Adrenal gland (tissue), 12 donors: ENCODE measurements around the gene UBE2M. TPM values are rescaled to one million over a fixed set of nuclear protein-coding genes. Genes with fewer than 3 reads are reported as not detected.

Source experiments
- DNase-seq, 7 donors: peaks; one replicate each; pipeline ENCODE4 v3.0.0-alpha.2; 2019 to 2020
- H3K27ac ChIP-seq, 5 donors: fragments of 200-600 bp; sonication (generic) in 4 of 5; 1 replicate in 3 of 5; 2 replicates in 2 of 5; pipeline versions ENCODE4 v1.5.1 to v1.8.0; 2016 to 2020; ENCODE audit warnings: mild to moderate bottlenecking in 1 of 5
- H3K27me3 ChIP-seq: fragments of 200-600 bp; 2 replicates; pipeline ENCODE4 v1.8.0; 2021
- H3K36me3 ChIP-seq, 2 donors: fragments of 200-600 bp; replicated peaks in 1 of 2; 1 replicate in 1 of 2; 2 replicates in 1 of 2; pipeline versions ENCODE4 v1.5.1 to v1.8.0; 2018 to 2022
- H3K4me1 ChIP-seq, 2 donors: fragments of 200-600 bp; replicated peaks in 1 of 2; 1 replicate in 1 of 2; 2 replicates in 1 of 2; pipeline versions ENCODE4 v1.5.1 to v1.8.0; 2018 to 2021
- H3K4me3 ChIP-seq, 4 donors: fragments of 200-600 bp; sonication (generic) in 3 of 4; one replicate each; pipeline ENCODE4 v1.5.1; 2016 to 2018
- H3K9me3 ChIP-seq, 3 donors: fragments of 200-600 bp; sonication (generic) in 1 of 3; replicated peaks in 1 of 3; 1 replicate in 2 of 3; 2 replicates in 1 of 3; pipeline versions ENCODE4 v1.5.1 to v1.8.0; 2016 to 2021
- POLR2A ChIP-seq, 2 donors: fragments of 450-650 bp; IDR thresholded peaks; one replicate each; pipeline ENCODE4 v1.6.1; 2017; ENCODE audit warnings: antibody characterized with exemption in 2 of 2, mild to moderate bottlenecking in 2 of 2, moderate library complexity in 1 of 2
- WGBS, 4 donors: extraction: QIAGEN DNeasy Blood & Tissue Kit in 2 of 4; methylation state at CpG; one replicate each; pipeline versions ENCODE4 v1.1.5 to v1.1.7; 2013 to 2017; 5-methylcytosine and 5-hydroxymethylcytosine counted together
- intact Hi-C, 2 donors: fragments of 100-400 bp; cut with DNase I; formaldehyde crosslinking; loops; one replicate each; pipeline versions ENCODE4 v1.14.1 to v1.15.0; 2022 to 2023
- polyA plus RNA-seq, 3 donors: library from polyadenylated mRNA; stranded (reverse); fragments of 200-250 nt in 2 of 3; fragments of 350-450 nt in 1 of 3; fragmentation: Illumina TruSeq in 1 of 3; extraction: RNeasy Lipid Tissue Mini Kit (QIAGEN cat#74804) in 1 of 3; gene quantifications; one replicate each; pipeline ENCODE4 v1.2.3, GENCODE V29; 2013 to 2014
- total RNA-seq, 9 donors: library from RNA; depleted of rRNA in 4 of 9; stranded (reverse); fragments of >200 nt in 4 of 9; fragments of 120-200 nt in 1 of 9; fragmentation: NEBNext Ultra II Directional in 1 of 9; extraction: Animal tissue kit (Norgen Biotek cat#: 25700) in 1 of 9; gene quantifications; one replicate each; pipeline versions ENCODE4 v1.1.0 to v1.2.4, GENCODE V29; 2013 to 2023
- TF ChIP-seq, protein P1 (sequence below), 6 experiments: fragments of 450-650 bp in 4 of 6; fragments of 200-600 bp in 2 of 6; sonication (generic) in 1 of 6; IDR thresholded peaks; 1 replicate in 5 of 6; 2 replicates in 1 of 6; pipeline versions ENCODE4 v1.5.1 to v1.8.0; 2016 to 2021; ENCODE audit warnings: antibody characterized with exemption in 6 of 6, mild to moderate bottlenecking in 2 of 6, moderate library complexity in 1 of 6
- donor health status: healthy with polysubstance abuse.
- donor health status: Bipolar disorder and iron deficiency.
- donor health status: DM: yes; HTN: yes; CAD: no.
- donor health status: DM: no; HTN: no; CAD: no.
- donor health status: DM: no; HTN: no; CAD: no.
- donor health status: DM: yes; HTN: yes; CAD: no.

Gene UBE2M
- total and polyA plus RNA-seq, 12 donors, result 19.9 to 193 (median 66.4) TPM

DNA sequence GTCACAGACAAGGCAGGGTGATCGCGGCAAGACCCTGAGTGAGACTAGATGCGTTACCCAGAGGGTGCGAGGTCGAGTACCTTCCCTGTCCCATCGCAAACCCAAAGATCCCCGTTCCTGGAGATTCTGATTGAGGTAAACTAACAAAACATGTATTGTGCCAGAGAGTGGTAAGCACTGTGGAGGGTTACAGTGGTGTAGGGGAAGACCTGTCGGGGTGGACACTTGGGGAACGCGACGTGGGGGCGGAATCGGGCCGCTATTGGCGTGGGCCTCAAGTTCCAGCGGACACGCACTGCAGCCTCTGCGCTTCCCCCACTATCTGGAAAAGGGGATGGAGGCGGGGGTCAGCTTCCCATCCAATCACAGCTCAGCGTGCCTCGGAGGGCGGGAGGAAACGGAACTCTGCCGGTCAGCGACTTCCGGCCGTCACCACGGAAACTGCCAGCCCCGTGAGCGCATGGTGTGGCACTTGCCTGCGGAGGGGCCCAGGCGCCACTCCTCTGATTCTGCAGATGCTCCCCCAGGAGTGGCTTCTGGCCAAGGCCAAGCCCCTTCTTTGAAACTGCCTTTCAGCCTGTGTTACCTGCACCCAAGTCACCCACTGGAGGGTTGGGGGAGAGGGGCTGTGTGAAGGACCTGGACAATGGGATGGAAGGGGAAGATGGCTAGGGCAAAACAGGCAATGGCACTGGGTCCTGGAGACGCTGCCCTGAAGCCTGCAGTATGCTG lies 1.0 kb upstream of the UBE2M start:
- 1 to 3% (median 1%) methylated on average over 17 to 33 of the region's 33 CpGs for WGBS, 4 donors
- intact Hi-C loops, result no loop called here
- H3K36me3 ChIP-seq, result peaks cover 0 to 14% of the 10 kb centered on the region in 2 donors
- peaks cover 38 to 61% of the 10 kb centered on the region in 2 donors for H3K4me1 ChIP-seq
- peak overlapping the region; percentile 97 to 100 (median 100) for H3K27ac ChIP-seq
- H3K9me3 ChIP-seq, result no peaks in the 10 kb centered on the region
- no peaks in the 10 kb centered on the region for H3K27me3 ChIP-seq
- H3K4me3 ChIP-seq, result peak overlapping the region; percentile 2 to 95 (median 55)
- TF ChIP-seq, protein P1, sequence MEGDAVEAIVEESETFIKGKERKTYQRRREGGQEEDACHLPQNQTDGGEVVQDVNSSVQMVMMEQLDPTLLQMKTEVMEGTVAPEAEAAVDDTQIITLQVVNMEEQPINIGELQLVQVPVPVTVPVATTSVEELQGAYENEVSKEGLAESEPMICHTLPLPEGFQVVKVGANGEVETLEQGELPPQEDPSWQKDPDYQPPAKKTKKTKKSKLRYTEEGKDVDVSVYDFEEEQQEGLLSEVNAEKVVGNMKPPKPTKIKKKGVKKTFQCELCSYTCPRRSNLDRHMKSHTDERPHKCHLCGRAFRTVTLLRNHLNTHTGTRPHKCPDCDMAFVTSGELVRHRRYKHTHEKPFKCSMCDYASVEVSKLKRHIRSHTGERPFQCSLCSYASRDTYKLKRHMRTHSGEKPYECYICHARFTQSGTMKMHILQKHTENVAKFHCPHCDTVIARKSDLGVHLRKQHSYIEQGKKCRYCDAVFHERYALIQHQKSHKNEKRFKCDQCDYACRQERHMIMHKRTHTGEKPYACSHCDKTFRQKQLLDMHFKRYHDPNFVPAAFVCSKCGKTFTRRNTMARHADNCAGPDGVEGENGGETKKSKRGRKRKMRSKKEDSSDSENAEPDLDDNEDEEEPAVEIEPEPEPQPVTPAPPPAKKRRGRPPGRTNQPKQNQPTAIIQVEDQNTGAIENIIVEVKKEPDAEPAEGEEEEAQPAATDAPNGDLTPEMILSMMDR (IDR thresholded peaks at IDR 0.05), result no peak
- peak; percentile 54 to 82 for TF ChIP-seq POLR2A (IDR thresholded peaks at IDR 0.05)
- peak; percentile 90 to 97 (median 96) for DNase-seq

DNA sequence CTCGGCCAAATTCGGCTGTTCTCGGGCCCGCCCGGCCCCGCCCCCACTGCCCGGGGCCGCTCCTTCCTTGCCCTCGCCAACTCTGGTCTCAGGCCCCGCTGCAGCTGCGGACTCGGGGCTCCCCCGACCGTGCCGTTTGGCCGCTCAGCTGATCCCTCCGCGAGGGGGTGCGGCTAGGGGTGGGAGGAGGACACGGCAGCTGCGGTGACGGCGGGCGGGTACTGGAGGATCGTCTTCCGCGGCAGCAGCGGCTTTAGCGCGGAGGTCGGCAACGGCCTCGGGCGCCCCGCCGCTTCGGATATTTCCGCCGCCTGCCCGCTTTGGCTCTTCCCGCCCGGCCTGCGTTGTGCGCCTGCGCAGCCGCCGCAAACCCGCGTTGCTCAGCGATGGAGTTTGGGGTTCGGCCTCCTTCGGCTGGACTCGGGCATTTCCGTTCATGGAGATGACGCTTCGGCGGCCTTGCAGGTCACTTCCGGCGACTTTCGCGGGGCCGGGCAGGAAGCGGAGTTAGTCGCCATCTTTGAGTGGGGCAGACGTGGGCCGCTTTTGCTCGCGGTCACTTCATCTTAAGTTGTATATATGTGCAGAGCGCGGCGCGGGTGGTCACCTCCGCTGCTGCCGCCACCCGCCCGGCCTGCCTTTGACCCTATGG lies 338 bp upstream of the UBE2M start:
- peaks cover 45 to 68% of the 10 kb centered on the region in 2 donors for H3K4me1 ChIP-seq
- peak overlapping the region; percentile 97 to 100 (median 100) for H3K27ac ChIP-seq
- no peaks in the 10 kb centered on the region for H3K27me3 ChIP-seq
- H3K9me3 ChIP-seq, result no peaks in the 10 kb centered on the region
- H3K36me3 ChIP-seq, result peaks cover 0 to 14% of the 10 kb centered on the region in 2 donors
- WGBS, 4 donors, result 0 to 1% (median 0%) methylated on average over 43 to 76 of the region's 76 CpGs; no CpG with 5 or more reads in 1 of the 4 donors
- intact Hi-C loops, result no loop called here
- TF ChIP-seq, protein P1 (IDR thresholded peaks at IDR 0.05), result no peak
- peak; percentile 41 to 62 for TF ChIP-seq POLR2A (IDR thresholded peaks at IDR 0.05)
- peak; percentile 99 to 100 (median 99) for DNase-seq
- peak overlapping the region; percentile 2 to 95 (median 60) for H3K4me3 ChIP-seq

DNA sequence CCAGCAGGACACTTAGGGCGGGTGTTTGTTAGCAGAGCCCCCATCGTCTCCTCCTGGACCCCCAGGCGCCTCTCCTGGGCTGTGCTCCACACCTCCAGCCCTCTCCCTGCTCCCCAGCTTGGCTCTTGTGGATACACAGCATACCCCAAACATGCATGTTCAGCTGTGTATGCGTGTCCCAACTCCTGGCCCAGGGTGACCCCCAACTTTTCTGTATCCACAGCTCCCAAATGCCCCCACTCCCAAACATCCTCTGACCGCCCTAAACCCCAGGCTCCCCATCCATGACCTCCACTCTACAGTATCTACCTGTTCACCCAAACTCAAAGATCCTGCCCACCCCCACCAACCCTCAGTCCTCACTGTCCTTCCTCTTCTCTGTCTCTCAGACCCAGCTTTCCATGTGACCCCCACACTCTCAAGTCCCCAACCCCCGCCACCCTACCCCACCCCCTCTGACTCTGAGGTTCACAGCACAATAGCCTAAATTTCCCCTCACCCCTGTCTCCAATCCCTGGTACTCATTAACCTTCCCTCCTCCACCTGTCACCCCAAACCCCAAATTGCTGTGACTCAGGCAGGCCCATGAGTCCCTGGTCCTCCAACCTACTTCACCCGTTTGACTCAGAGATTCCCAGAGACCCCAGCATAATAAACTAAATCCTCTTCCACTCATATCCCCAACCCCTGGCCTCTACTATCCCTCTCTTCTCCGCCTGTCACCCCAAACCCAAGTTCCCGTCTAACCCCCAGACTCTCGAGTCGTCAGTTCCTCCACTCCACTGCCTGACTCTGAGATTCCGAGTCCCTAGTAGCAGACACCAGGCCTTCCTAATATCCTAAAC lies 968 bp downstream of the UBE2M start:
- intact Hi-C loops, result no loop called here
- 20 to 29% (median 28%) methylated on average over 12 of the region's 12 CpGs for WGBS, 4 donors
- H3K4me3 ChIP-seq, result peak overlapping the region in 3 of 4 donors; percentile 60 to 95 (median 79)
- peaks cover 41 to 65% of the 10 kb centered on the region in 2 donors for H3K4me1 ChIP-seq
- peaks cover 0 to 25% of the 10 kb centered on the region in 2 donors for H3K36me3 ChIP-seq
- no peak for TF ChIP-seq POLR2A (IDR thresholded peaks at IDR 0.05)
- TF ChIP-seq, protein P1 (IDR thresholded peaks at IDR 0.05), result no peak
- DNase-seq, result peak in 4 of 7 donors; percentile 31 to 60 (median 42)
- no peaks in the 10 kb centered on the region for H3K9me3 ChIP-seq
- H3K27me3 ChIP-seq, result no peaks in the 10 kb centered on the region
- peak overlapping the region; percentile 86 to 100 (median 100) for H3K27ac ChIP-seq
